CD14-positive monocyte (primary cell): ENCODE results near the gene GNAT1. TPM values are rescaled to one million over a fixed set of nuclear protein-coding genes. Genes with fewer than 3 reads are reported as not detected.

Source experiments
- DNase-seq, 3 donors: peaks; one replicate each; pipeline ENCODE4 v3.0.0-alpha.2; 2011 to 2022
- H2AFZ ChIP-seq: 2 replicates; pipeline ENCODE4 v1.6.0; 2012; ENCODE audit warnings: mild to moderate bottlenecking, low read depth, low read length, inconsistent platforms; ENCODE audit not compliant: insufficient read depth, poor library complexity, severe bottlenecking
- H3K27ac ChIP-seq, 2 donors: 1 replicate in 1 of 2; 2 replicates in 1 of 2; pipeline ENCODE4 v1.5.1; 2012 to 2013; ENCODE audit warnings: low read length in 2 of 2, control low read depth in 1 of 2, inconsistent platforms in 1 of 2, low read depth in 1 of 2, mild to moderate bottlenecking in 1 of 2
- H3K27me3 ChIP-seq, 2 donors: one replicate each; pipeline versions ENCODE4 v1.6.0 to v1.6.1; 2011 to 2013; ENCODE audit warnings: low read length in 2 of 2; ENCODE audit not compliant: control insufficient read depth in 2 of 2, insufficient read depth in 2 of 2
- H3K36me3 ChIP-seq, 2 donors: replicated peaks in 1 of 2; 1 replicate in 1 of 2; 2 replicates in 1 of 2; pipeline versions ENCODE4 v1.5.1 to v1.6.1; 2012 to 2013; ENCODE audit warnings: low read length in 2 of 2, control low read depth in 1 of 2, inconsistent platforms in 1 of 2, mild to moderate bottlenecking in 1 of 2; ENCODE audit not compliant: insufficient read depth in 2 of 2, control insufficient read depth in 1 of 2
- H3K4me1 ChIP-seq, 2 donors: 1 replicate in 1 of 2; 2 replicates in 1 of 2; pipeline versions ENCODE4 v1.5.1 to v1.6.1; 2012 to 2013; ENCODE audit warnings: low read length in 2 of 2, control low read depth in 1 of 2, inconsistent platforms in 1 of 2, mild to moderate bottlenecking in 1 of 2, moderate library complexity in 1 of 2; ENCODE audit not compliant: insufficient read depth in 2 of 2, control insufficient read depth in 1 of 2
- H3K4me2 ChIP-seq: replicated peaks from 2 replicates; pipeline ENCODE3; 2012; ENCODE audit warnings: low read length, moderate library complexity, mild to moderate bottlenecking; ENCODE audit not compliant: poor library complexity, severe bottlenecking; ENCODE audit errors: extremely low read depth
- H3K4me3 ChIP-seq, 3 experiments: fragments of 200-600 bp in 1 of 3; sonication (generic) in 1 of 3; replicated peaks in 1 of 3; 1 replicate in 2 of 3; 2 replicates in 1 of 3; pipeline ENCODE4 v1.5.1; 2011 to 2013; ENCODE audit warnings: low read length in 3 of 3, mild to moderate bottlenecking in 3 of 3, control low read depth in 2 of 3, low read depth in 2 of 3, inconsistent platforms in 1 of 3, moderate library complexity in 1 of 3
- H3K79me2 ChIP-seq: 2 replicates; pipeline ENCODE4 v1.6.0; 2012; ENCODE audit warnings: mild to moderate bottlenecking, control low read depth, inconsistent platforms, low read length, moderate library complexity; ENCODE audit not compliant: insufficient read depth
- H3K9ac ChIP-seq: 2 replicates; pipeline ENCODE4 v1.6.0; 2017; ENCODE audit warnings: low read length, mild to moderate bottlenecking; ENCODE audit not compliant: insufficient read depth, poor library complexity, severe bottlenecking
- H3K9me3 ChIP-seq, 2 donors: replicated peaks in 1 of 2; 1 replicate in 1 of 2; 2 replicates in 1 of 2; pipeline versions ENCODE4 v1.5.1 to v1.6.1; 2012 to 2013; ENCODE audit warnings: low read length in 2 of 2, control low read depth in 1 of 2; ENCODE audit not compliant: control insufficient read depth in 1 of 2, insufficient read depth in 1 of 2
- H4K20me1 ChIP-seq: 2 replicates; pipeline ENCODE4 v1.6.0; 2012; ENCODE audit warnings: mild to moderate bottlenecking, low read length, control low read depth, moderate library complexity; ENCODE audit not compliant: insufficient read depth
- H3K27ac Mint-ChIP-seq, 7 donors: one replicate each; pipeline ENCODE4 v1.8.0; 2020; ENCODE audit warnings: mild to moderate bottlenecking in 7 of 7, mixed read lengths in 7 of 7, moderate library complexity in 6 of 7, inconsistent platforms in 2 of 7
- H3K27me3 Mint-ChIP-seq, 3 donors: one replicate each; pipeline ENCODE4 v1.8.0; 2021 to 2022; ENCODE audit warnings: low read depth in 3 of 3, mild to moderate bottlenecking in 3 of 3, mixed read lengths in 3 of 3, moderate library complexity in 3 of 3, inconsistent platforms in 1 of 3
- H3K36me3 Mint-ChIP-seq, 2 donors: one replicate each; pipeline ENCODE4 v1.8.0; 2020; ENCODE audit warnings: mixed read lengths in 2 of 2, inconsistent platforms in 1 of 2, mild to moderate bottlenecking in 1 of 2
- H3K4me1 Mint-ChIP-seq: one replicate; pipeline ENCODE4 v1.8.0; 2020; ENCODE audit warnings: mild to moderate bottlenecking, mixed read lengths
- H3K4me3 Mint-ChIP-seq, 2 donors: one replicate each; pipeline ENCODE4 v1.8.0; 2020; ENCODE audit warnings: mild to moderate bottlenecking in 2 of 2, mixed read lengths in 2 of 2, moderate library complexity in 1 of 2
- H3K9me3 Mint-ChIP-seq, 7 donors: one replicate each; pipeline ENCODE4 v1.8.0; 2020 to 2022; ENCODE audit warnings: mixed read lengths in 7 of 7, mild to moderate bottlenecking in 6 of 7, moderate library complexity in 6 of 7, inconsistent platforms in 2 of 7
- CTCF ChIP-seq: fragments of 200-600 bp; IDR thresholded peaks from one replicate; pipeline ENCODE4 v1.8.0; 2022; ENCODE audit warnings: antibody characterized with exemption, mild to moderate bottlenecking
- WGBS: methylation state at CpG from one replicate; pipeline ENCODE4 v1.1.5; 2013; ENCODE audit warnings: missing lambda C conversion rate; ENCODE audit not compliant: insufficient coverage; 5-methylcytosine and 5-hydroxymethylcytosine counted together
- intact Hi-C, 2 donors: fragments of 100-400 bp; cut with micrococcal nuclease; formaldehyde crosslinking; loops; one replicate each; pipeline versions ENCODE4 v1.15.0 to v1.15.1; 2023
- polyA plus RNA-seq, 3 donors: library from polyadenylated mRNA; depleted of rRNA in 1 of 3; unstranded in 2 of 3; stranded (reverse) in 1 of 3; fragments of 300-500 nt in 2 of 3; fragments of >200 nt in 1 of 3; fragmentation: Illumina TruSeq in 2 of 3; gene quantifications; 1 replicate in 2 of 3; 2 replicates in 1 of 3; pipeline ENCODE4 v1.2.3, GENCODE V29; 2012 to 2021

The GNAT1 gene
- polyA plus RNA-seq, 3 donors, result not detected

GRCh38 chr3:50181985-50182384 is 9.4 kb upstream of the GNAT1 start:
- DNase-seq, result no peak
- intact Hi-C loops, result loop anchor here in 1 of 2 donors (5.0 kb wide), 1 partner anchor 35 kb away; no protein-coding TSS in a partner anchor
- Histone ChIP-seq H3K36me3 (no peaks in the 10 kb centered on the region), H3K4me2 (no peak overlapping the region), H3K4me1 (no peaks in the 10 kb centered on the region), H3K27me3 (no peaks in the 10 kb centered on the region), H3K4me3 (no peak overlapping the region), H2AFZ (no peak overlapping the region), H3K9ac (no peak overlapping the region), H4K20me1 (no peaks in the 10 kb centered on the region), H3K9me3 (no peaks in the 10 kb centered on the region), H3K79me2 (no peaks in the 10 kb centered on the region), H3K27ac (no peak overlapping the region)
- no peak for TF ChIP-seq CTCF
- H3K9me3 Mint-ChIP-seq, result peaks cover 0 to 1% (median 0%) of the 10 kb centered on the region in 7 donors
- peaks cover 1 to 10% (median 4%) of the 10 kb centered on the region in 3 donors for H3K27me3 Mint-ChIP-seq
- H3K36me3 Mint-ChIP-seq, result no peaks in the 10 kb centered on the region
- peak overlapping the region in 1 of 7 donors; percentile 57 for H3K27ac Mint-ChIP-seq
- H3K4me1 Mint-ChIP-seq, result no peaks in the 10 kb centered on the region
- H3K4me3 Mint-ChIP-seq, result no peak overlapping the region
- 94% methylated on average over 5 of the region's 5 CpGs for WGBS

GRCh38 chr3:50182533-50183099 is 8.8 kb upstream of the GNAT1 start:
- Mint-ChIP-seq H3K4me1 (no peaks in the 10 kb centered on the region), H3K27me3 (peaks cover 1 to 10% (median 4%) of the 10 kb centered on the region in 3 donors), H3K9me3 (peaks cover 0 to 1% (median 0%) of the 10 kb centered on the region in 7 donors), H3K36me3 (no peaks in the 10 kb centered on the region), H3K27ac (no peak overlapping the region), H3K4me3 (no peak overlapping the region)
- 99% methylated on average over 24 of the region's 26 CpGs for WGBS
- H3K36me3 ChIP-seq, result no peaks in the 10 kb centered on the region
- TF ChIP-seq CTCF, result no peak
- H3K9me3 ChIP-seq, result no peaks in the 10 kb centered on the region
- no peaks in the 10 kb centered on the region for H3K79me2 ChIP-seq
- no peaks in the 10 kb centered on the region for H4K20me1 ChIP-seq
- H3K4me1 ChIP-seq, result no peaks in the 10 kb centered on the region
- H3K27ac ChIP-seq, result no peak overlapping the region
- no peak for DNase-seq
- intact Hi-C loops, result loop anchor here in 1 of 2 donors (5.0 kb wide), 1 partner anchor 35 kb away; no protein-coding TSS in a partner anchor
- H2AFZ ChIP-seq, result no peak overlapping the region
- H3K4me3 ChIP-seq, result no peak overlapping the region
- no peak overlapping the region for H3K9ac ChIP-seq
- H3K27me3 ChIP-seq, result no peaks in the 10 kb centered on the region
- no peak overlapping the region for H3K4me2 ChIP-seq
